NAMALWA (cell line): ENCODE results near the gene PDIA5.

Experiments used
- DNase-seq: peaks from one replicate; pipeline ENCODE4 v3.0.0-alpha.2; 2015; ENCODE audit warnings: low spot score

The PDIA5 gene

GRCh38 chr3:123066896-123067688 lies at the start of gene PDIA5:
TSS of gene PDIA5 (plus strand) at chr3:123067025. CDS start at chr3:123067165, 140 bp downstream.
- DNase-seq: peak; percentile 84

- no peak for DNase-seq
Observed at GRCh38 chr3:123018683-123019082, 48.1 kb upstream of the PDIA5 start.

GRCh38 chr3:123019161-123019560 lies 47.7 kb upstream of the PDIA5 start:
- no peak for DNase-seq

GRCh38 chr3:123019591-123019990 lies 47.2 kb upstream of the PDIA5 start:
- DNase-seq: no peak

GRCh38 chr3:123020709-123021108 lies 46.1 kb upstream of the PDIA5 start:
- no peak for DNase-seq

- no peak for DNase-seq
Observed at GRCh38 chr3:123021388-123021787, 45.4 kb upstream of the PDIA5 start.

- no peak for DNase-seq
Observed at GRCh38 chr3:123021996-123022510, 44.8 kb upstream of the PDIA5 start.

- no peak for DNase-seq
Observed at GRCh38 chr3:123024056-123024455, 42.8 kb upstream of the PDIA5 start.

- DNase-seq: no peak
Observed at GRCh38 chr3:123025642-123026521, 40.9 kb upstream of the PDIA5 start.

- DNase-seq: no peak
Observed at GRCh38 chr3:123026565-123027291, 40.1 kb upstream of the PDIA5 start.

- no peak for DNase-seq
Observed at GRCh38 chr3:123027292-123028232, 39.3 kb upstream of the PDIA5 start, which contains the start of gene SEMA5B. TSS of gene SEMA5B (minus strand) at chr3:123027763. CDS start at chr3:122961263, 66,500 bp downstream.

- peak; percentile 69 for DNase-seq
Observed at GRCh38 chr3:123028233-123028828, 38.5 kb upstream of the PDIA5 start.

- no peak for DNase-seq
Observed at GRCh38 chr3:123031051-123031450, 35.8 kb upstream of the PDIA5 start.

- DNase-seq: no peak
Observed at GRCh38 chr3:123032057-123032456, 34.8 kb upstream of the PDIA5 start.

GRCh38 chr3:123034120-123034519 lies 32.7 kb upstream of the PDIA5 start:
- no peak for DNase-seq

GRCh38 chr3:123034996-123035395 lies 31.8 kb upstream of the PDIA5 start:
- DNase-seq: no peak

GRCh38 chr3:123036352-123037014 lies 30.3 kb upstream of the PDIA5 start:
- DNase-seq: no peak

- no peak for DNase-seq
Observed at GRCh38 chr3:123037015-123037375, 29.8 kb upstream of the PDIA5 start.

- no peak for DNase-seq
Observed at GRCh38 chr3:123038751-123039150, 28.1 kb upstream of the PDIA5 start.

- no peak for DNase-seq
Observed at GRCh38 chr3:123039178-123039577, 27.6 kb upstream of the PDIA5 start.
